ENCODE measurements around the gene PPARG. TPM values are rescaled to one million over a fixed set of nuclear protein-coding genes. Genes with fewer than 3 reads are reported as not detected.

The PPARG gene
- total and polyA plus RNA-seq, 2 of the 8 experiments (the other 6 are each of a cell fraction or from before 2014, with no cell fraction given): 0.06 TPM; not detected in 1

- 94% methylated on average over 3 of the region's 3 CpGs; no CpG with 5 or more reads in 1 of the 2 experiments for WGBS, 2 experiments (ENCODE audit: extremely low coverage in 1 of 2, insufficient coverage in 1 of 2, insufficient read length in 1 of 2, insufficient replicate concordance in 2 of 2, low coverage in 1 of 2, low lambda C conversion rate in 2 of 2, missing lambda C conversion rate in 1 of 2)
- FAIRE-seq (no peak), DNase-seq (ENCODE audit: low read depth in 1 of 2, low spot score in 2 of 2) (no peak)
- H3K56ac ChIP-seq (replicated peaks; ENCODE audit: insufficient read length, low read depth, low read length): no peak overlapping the region
- ChIA-PET POLR2A (ENCODE audit: partially characterized antibody) (interaction anchor here (1.2 kb wide), 1 partner anchor 267 kb away, joined by 3 read pairs; no protein-coding TSS in a partner anchor), CTCF (ENCODE audit: partially characterized antibody) (no interaction called here)
- no peak for TF ChIP-seq EZH2 (IDR thresholded peaks at IDR 0.05; ENCODE audit: low read depth, low read length, severe bottlenecking)
- TF ChIP-seq POU5F1 (IDR thresholded peaks at IDR 0.05; ENCODE audit: low read depth, low read length): no peak
- no peak for TF ChIP-seq SAP30 (IDR thresholded peaks at IDR 0.05; ENCODE audit: insufficient read depth, insufficient replicate concordance, low read length)
- no peak for TF ChIP-seq CEBPB (IDR thresholded peaks at IDR 0.05; ENCODE audit: low read depth, low read length)
- TF ChIP-seq EP300 (IDR thresholded peaks at IDR 0.05; ENCODE audit: borderline replicate concordance in 1 of 2, low read depth in 2 of 2, low read length in 2 of 2): no peak
- no peak for TF ChIP-seq CBX5 (IDR thresholded peaks at IDR 0.05; ENCODE audit: low read depth, low read length)
- H4K91ac ChIP-seq (replicated peaks; ENCODE audit: insufficient read length, low read length): no peak overlapping the region
- no peak overlapping the region for H3K4ac ChIP-seq (replicated peaks; ENCODE audit: insufficient read length, low read depth, low read length)
- no peaks in the 10 kb centered on the region for H3K23me2 ChIP-seq (ENCODE audit: low read depth, low read length)
- no peaks in the 10 kb centered on the region for H3K4me1 ChIP-seq (replicated peaks in 1 of 4; ENCODE audit: control insufficient read depth in 3 of 4, insufficient read depth in 4 of 4, low read length in 3 of 4)
- no peak overlapping the region for H2BK20ac ChIP-seq (ENCODE audit: low read length)
- H2BK5ac ChIP-seq (ENCODE audit: low read depth, low read length): no peak overlapping the region
- H3K79me1 ChIP-seq (ENCODE audit: low read depth, low read length): no peaks in the 10 kb centered on the region
- H2BK12ac ChIP-seq (ENCODE audit: low read depth, low read length): no peak overlapping the region
- no peaks in the 10 kb centered on the region for H4K20me1 ChIP-seq (replicated peaks in 1 of 2; ENCODE audit: control insufficient read depth in 1 of 2, insufficient read depth in 2 of 2, low read length in 2 of 2)
- H2BK120ac ChIP-seq (replicated peaks; ENCODE audit: low read depth, low read length): no peak overlapping the region
- H3K27me3 ChIP-seq (replicated peaks in 1 of 4; ENCODE audit: control insufficient read depth in 3 of 4, extremely low read depth in 1 of 4, insufficient read depth in 3 of 4, low read length in 3 of 4): no peaks in the 10 kb centered on the region
- H3K4me2 ChIP-seq (ENCODE audit: insufficient read depth in 1 of 2, low read depth in 2 of 2, low read length in 2 of 2): no peak overlapping the region
- no peaks in the 10 kb centered on the region for H3K36me3 ChIP-seq (ENCODE audit: control insufficient read depth in 2 of 4, insufficient read depth in 4 of 4, low read length in 3 of 4)
- H2AK5ac ChIP-seq (ENCODE audit: low read depth, low read length): no peak overlapping the region
- H2AFZ ChIP-seq (ENCODE audit: low read length): peak overlapping the region; percentile 18; the same call in 1 of the 2 replicates
- H3K9me3 ChIP-seq (ENCODE audit: insufficient read depth in 2 of 2, low read depth in 1 of 2, low read length in 1 of 2): no peaks in the 10 kb centered on the region
- H3K9ac ChIP-seq (replicated peaks in 1 of 4; ENCODE audit: extremely low read depth in 1 of 4, low read depth in 3 of 4, low read length in 3 of 4): no peak overlapping the region
- H3K18ac ChIP-seq (ENCODE audit: extremely low read depth, low read length): no peak overlapping the region
- no peaks in the 10 kb centered on the region for H3K79me2 ChIP-seq (ENCODE audit: control insufficient read depth in 1 of 2, insufficient read depth in 2 of 2, low read length in 2 of 2)
- H3K23ac ChIP-seq (ENCODE audit: insufficient read length): no peak overlapping the region
- no peak overlapping the region for H4K5ac ChIP-seq (ENCODE audit: insufficient read length, low read depth, low read length)
- H3K27ac ChIP-seq (ENCODE audit: low read depth, low read length): no peak overlapping the region
- H3K14ac ChIP-seq (ENCODE audit: insufficient read length): no peak overlapping the region
- H3K4me3 ChIP-seq (ENCODE audit: extremely low read depth in 1 of 4, insufficient read depth in 2 of 4, low read depth in 3 of 4, low read length in 4 of 4): no peak overlapping the region
- no peak overlapping the region for H2BK15ac ChIP-seq (ENCODE audit: low read length)
- H4K8ac ChIP-seq (ENCODE audit: extremely low read depth, insufficient read depth, low read length): no peak overlapping the region
Measured at GRCh38 chr3:12420393-12420792, 131.5 kb downstream of the PPARG start.
